K562 (cell line): Measurements from ENCODE around the gene TNFAIP1.

Source experiments
- JUN ChIP-seq, 2 experiments: sonication (generic) in 1 of 2; formaldehyde crosslinking in 1 of 2; IDR thresholded peaks; 2 replicates each; pipeline versions ENCODE4 v1.6.1 to v1.8.0; 2012 to 2022; ENCODE audit warnings: borderline replicate concordance in 2 of 2, mild to moderate bottlenecking in 2 of 2, improper control_type of control experiment in 1 of 2, low read depth in 1 of 2, low read length in 1 of 2, missing genetic modification reagents in 1 of 2
- ZNF431 ChIP-seq: sonication (generic); formaldehyde crosslinking; IDR thresholded peaks from 2 replicates; pipeline ENCODE4 v1.8.0; 2022; ENCODE audit warnings: mild to moderate bottlenecking, missing genetic modification reagents
- TF ChIP-seq, protein P1 (sequence below): sonication (generic); formaldehyde crosslinking; IDR thresholded peaks from 2 replicates; pipeline ENCODE4 v1.8.1; 2023; ENCODE audit warnings: mild to moderate bottlenecking, missing genetic modification reagents, moderate library complexity
- TF ChIP-seq, protein P2 (sequence below), 3 experiments: IDR thresholded peaks in 2 of 3; conservative IDR thresholded peaks in 1 of 3; 2 replicates each; pipeline ENCODE4 v1.5.1; 2011 to 2012; ENCODE audit warnings: low read length in 3 of 3, mild to moderate bottlenecking in 3 of 3, control low read depth in 2 of 3, improper control_type of control experiment in 1 of 3, inconsistent platforms in 1 of 3, low read depth in 1 of 3, mixed read lengths in 1 of 3, moderate library complexity in 1 of 3; ENCODE audit not compliant: insufficient read depth in 2 of 3

DNA sequence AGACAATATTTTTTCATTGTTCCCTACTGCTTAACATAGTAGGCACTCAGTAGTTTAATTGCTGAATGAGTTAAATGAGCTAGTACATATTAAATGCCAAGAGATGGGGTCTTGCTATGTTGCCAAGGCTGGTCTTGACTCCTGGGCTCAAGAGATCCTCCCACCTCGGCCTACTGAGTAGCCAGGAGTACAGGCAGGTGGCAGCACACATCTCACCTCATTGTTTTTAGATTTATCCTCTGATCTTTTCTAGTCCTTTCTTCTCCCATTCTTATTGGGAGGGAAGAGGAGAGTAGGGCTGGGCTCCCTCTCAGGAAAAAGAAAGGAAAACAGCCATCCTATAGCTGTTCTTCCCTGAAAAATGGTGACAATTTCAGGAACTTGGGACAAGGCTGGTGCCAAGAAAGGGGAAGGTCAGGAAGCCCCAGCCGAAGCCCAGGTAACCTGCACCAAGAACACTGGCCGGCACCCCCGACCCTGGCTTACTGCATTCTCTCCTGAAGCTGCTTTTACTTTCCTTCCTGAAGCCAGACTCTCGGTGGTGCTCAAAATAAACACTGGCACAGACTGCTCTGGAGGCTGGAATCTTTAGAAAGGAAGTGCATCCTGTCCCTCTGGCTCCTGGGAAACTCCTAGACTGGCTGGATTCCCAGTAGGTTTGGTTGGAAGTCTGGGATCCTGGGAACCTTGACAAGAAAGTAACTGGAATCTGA, 2.7 kb downstream of the TNFAIP1 start:
- TF ChIP-seq ZNF431 (CRISPR knock-in tag) (no peak), JUN (IDR thresholded peaks at IDR 0.05; ENCODE audit: borderline replicate concordance, low read depth, low read length) (no peak), JUN (CRISPR knock-in tag; IDR thresholded peaks at IDR 0.05; ENCODE audit: borderline replicate concordance) (no peak)
- TF ChIP-seq, protein P1, sequence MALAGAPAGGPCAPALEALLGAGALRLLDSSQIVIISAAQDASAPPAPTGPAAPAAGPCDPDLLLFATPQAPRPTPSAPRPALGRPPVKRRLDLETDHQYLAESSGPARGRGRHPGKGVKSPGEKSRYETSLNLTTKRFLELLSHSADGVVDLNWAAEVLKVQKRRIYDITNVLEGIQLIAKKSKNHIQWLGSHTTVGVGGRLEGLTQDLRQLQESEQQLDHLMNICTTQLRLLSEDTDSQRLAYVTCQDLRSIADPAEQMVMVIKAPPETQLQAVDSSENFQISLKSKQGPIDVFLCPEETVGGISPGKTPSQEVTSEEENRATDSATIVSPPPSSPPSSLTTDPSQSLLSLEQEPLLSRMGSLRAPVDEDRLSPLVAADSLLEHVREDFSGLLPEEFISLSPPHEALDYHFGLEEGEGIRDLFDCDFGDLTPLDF (CRISPR knock-in tag), result no peak
- TF ChIP-seq, protein P2, sequence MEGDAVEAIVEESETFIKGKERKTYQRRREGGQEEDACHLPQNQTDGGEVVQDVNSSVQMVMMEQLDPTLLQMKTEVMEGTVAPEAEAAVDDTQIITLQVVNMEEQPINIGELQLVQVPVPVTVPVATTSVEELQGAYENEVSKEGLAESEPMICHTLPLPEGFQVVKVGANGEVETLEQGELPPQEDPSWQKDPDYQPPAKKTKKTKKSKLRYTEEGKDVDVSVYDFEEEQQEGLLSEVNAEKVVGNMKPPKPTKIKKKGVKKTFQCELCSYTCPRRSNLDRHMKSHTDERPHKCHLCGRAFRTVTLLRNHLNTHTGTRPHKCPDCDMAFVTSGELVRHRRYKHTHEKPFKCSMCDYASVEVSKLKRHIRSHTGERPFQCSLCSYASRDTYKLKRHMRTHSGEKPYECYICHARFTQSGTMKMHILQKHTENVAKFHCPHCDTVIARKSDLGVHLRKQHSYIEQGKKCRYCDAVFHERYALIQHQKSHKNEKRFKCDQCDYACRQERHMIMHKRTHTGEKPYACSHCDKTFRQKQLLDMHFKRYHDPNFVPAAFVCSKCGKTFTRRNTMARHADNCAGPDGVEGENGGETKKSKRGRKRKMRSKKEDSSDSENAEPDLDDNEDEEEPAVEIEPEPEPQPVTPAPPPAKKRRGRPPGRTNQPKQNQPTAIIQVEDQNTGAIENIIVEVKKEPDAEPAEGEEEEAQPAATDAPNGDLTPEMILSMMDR (IDR thresholded peaks at IDR 0.05 in 2 of 3, conservative IDR thresholded peaks at IDR 0.05 in 1 of 3; ENCODE audit: insufficient read depth in 2 of 3, low read depth in 1 of 3, low read length in 3 of 3), result 0 out of 6 replicates have a peak, but pooled peaks of 1 of the 3 experiments have one; percentile 6
